OCI-LY3 (cell line): ENCODE measurements around the gene GJC2.
"Not testable (repeated sequence)": the region's sequence is repeated elsewhere in the genome, so short reads cannot be mapped to it uniquely, and the experiment has no call there.

Experiments used
- H2AFZ ChIP-seq: fragments of 200-600, 300-600 bp; shearing (Covaris generic); 2 replicates; pipeline ENCODE4 v1.6.0; 2014; ENCODE audit warnings: antibody characterized with exemption, low read depth, low read length
- H3K27ac ChIP-seq: fragments of 200-600, 300-600 bp; sonication (generic); 2 replicates; pipeline ENCODE4 v1.5.1; 2014; ENCODE audit warnings: mild to moderate bottlenecking, low read length, moderate library complexity, mixed read lengths
- H3K27me3 ChIP-seq: fragments of 200-600, 300-600 bp; sonication (generic); 2 replicates; pipeline ENCODE4 v1.6.1; 2014; ENCODE audit warnings: low read depth, low read length, mixed read lengths
- H3K36me3 ChIP-seq: fragments of 200-600, 300-600 bp; sonication (generic); replicated peaks from 2 replicates; pipeline ENCODE3; 2014; ENCODE audit warnings: low read depth, low read length, mixed read lengths
- H3K4me1 ChIP-seq: fragments of 300-600, 200-600 bp; sonication (generic); 2 replicates; pipeline ENCODE4 v1.6.1; 2014; ENCODE audit warnings: low read length, mixed read lengths
- H3K4me2 ChIP-seq: fragments of 200-600, 300-600 bp; sonication (generic); 2 replicates; pipeline ENCODE4 v1.6.1; 2014; ENCODE audit warnings: low read length, mixed read lengths
- H3K4me3 ChIP-seq: fragments of 300-600, 200-600 bp; sonication (generic); 2 replicates; pipeline ENCODE4 v1.5.1; 2014; ENCODE audit warnings: antibody characterized with exemption, mild to moderate bottlenecking, low read length, moderate library complexity
- H3K79me2 ChIP-seq: fragments of 300-600, 200-600 bp; shearing (Covaris generic); 2 replicates; pipeline ENCODE4 v1.6.1; 2014; ENCODE audit warnings: mild to moderate bottlenecking, low read length, mixed read lengths
- H3K9ac ChIP-seq: fragments of 300-600, 200-600 bp; shearing (Covaris generic); 2 replicates; pipeline ENCODE4 v1.6.0; 2014; ENCODE audit warnings: mild to moderate bottlenecking, low read length, moderate library complexity
- H3K9me3 ChIP-seq: fragments of 200-600, 300-600 bp; shearing (Covaris generic); 2 replicates; pipeline ENCODE4 v1.6.1; 2014; ENCODE audit warnings: low read length, mixed read lengths; ENCODE audit not compliant: insufficient read depth
- H4K20me1 ChIP-seq: fragments of 200-600, 300-600 bp; sonication (generic); 2 replicates; pipeline ENCODE4 v1.6.1; 2016; ENCODE audit warnings: low read length, mixed read lengths; ENCODE audit not compliant: insufficient read depth
- EZH2phosphoT487 ChIP-seq: fragments of 200-600 bp; shearing (Covaris generic); IDR thresholded peaks from 2 replicates; pipeline ENCODE4 v1.6.1; 2018; ENCODE audit warnings: antibody characterized with exemption, mixed run types, low read depth
- TF ChIP-seq, protein P1 (sequence below): fragments of 200-600, 300-600 bp; sonication (generic); IDR thresholded peaks from 2 replicates; pipeline ENCODE4 v1.5.1; 2014; ENCODE audit warnings: antibody characterized with exemption, low read length, low read depth

GJC2 gene

DNA sequence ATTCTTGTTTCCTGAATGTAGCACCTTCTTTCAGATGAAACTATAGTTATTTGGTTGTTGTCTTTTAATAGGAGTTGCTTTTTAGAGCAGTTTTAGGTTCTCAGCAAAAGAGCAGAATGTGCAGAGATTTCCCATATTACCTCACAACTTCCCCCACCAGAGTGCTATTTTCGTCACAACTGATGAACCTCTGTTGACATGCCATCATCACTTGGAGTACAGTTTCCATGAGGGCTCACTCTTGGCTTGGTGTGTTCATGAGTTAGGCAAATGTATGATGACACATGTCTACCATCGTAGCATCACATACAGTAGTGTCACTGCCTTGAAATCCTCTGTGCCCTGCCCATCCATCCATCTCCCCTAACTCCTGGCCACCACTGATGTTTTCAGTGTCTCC is 19.6 kb downstream of the GJC2 start:
- no peaks in the 10 kb centered on the region for H3K36me3 ChIP-seq
- peaks cover 9% of the 10 kb centered on the region for H3K79me2 ChIP-seq
- TF ChIP-seq EZH2phosphoT487, result no peak
- TF ChIP-seq, protein P1, sequence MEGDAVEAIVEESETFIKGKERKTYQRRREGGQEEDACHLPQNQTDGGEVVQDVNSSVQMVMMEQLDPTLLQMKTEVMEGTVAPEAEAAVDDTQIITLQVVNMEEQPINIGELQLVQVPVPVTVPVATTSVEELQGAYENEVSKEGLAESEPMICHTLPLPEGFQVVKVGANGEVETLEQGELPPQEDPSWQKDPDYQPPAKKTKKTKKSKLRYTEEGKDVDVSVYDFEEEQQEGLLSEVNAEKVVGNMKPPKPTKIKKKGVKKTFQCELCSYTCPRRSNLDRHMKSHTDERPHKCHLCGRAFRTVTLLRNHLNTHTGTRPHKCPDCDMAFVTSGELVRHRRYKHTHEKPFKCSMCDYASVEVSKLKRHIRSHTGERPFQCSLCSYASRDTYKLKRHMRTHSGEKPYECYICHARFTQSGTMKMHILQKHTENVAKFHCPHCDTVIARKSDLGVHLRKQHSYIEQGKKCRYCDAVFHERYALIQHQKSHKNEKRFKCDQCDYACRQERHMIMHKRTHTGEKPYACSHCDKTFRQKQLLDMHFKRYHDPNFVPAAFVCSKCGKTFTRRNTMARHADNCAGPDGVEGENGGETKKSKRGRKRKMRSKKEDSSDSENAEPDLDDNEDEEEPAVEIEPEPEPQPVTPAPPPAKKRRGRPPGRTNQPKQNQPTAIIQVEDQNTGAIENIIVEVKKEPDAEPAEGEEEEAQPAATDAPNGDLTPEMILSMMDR, result no peak
- H3K27me3 ChIP-seq, result no peaks in the 10 kb centered on the region
- peaks cover 5% of the 10 kb centered on the region for H4K20me1 ChIP-seq
- H3K4me2 ChIP-seq, result no peak overlapping the region
- H3K27ac ChIP-seq, result no peak overlapping the region
- no peak overlapping the region for H3K9ac ChIP-seq
- peaks cover 10% of the 10 kb centered on the region for H3K4me1 ChIP-seq
- no peaks in the 10 kb centered on the region for H3K9me3 ChIP-seq
- no peak overlapping the region for H2AFZ ChIP-seq
- no peak overlapping the region for H3K4me3 ChIP-seq

- TF ChIP-seq, protein P1, result no peak
- TF ChIP-seq EZH2phosphoT487, result no peak
- Histone ChIP-seq H4K20me1 (peaks cover 5% of the 10 kb centered on the region), H3K27ac (no peak overlapping the region), H3K4me2 (no peak overlapping the region), H3K4me3 (no peak overlapping the region), H3K9me3 (no peaks in the 10 kb centered on the region), H3K27me3 (no peaks in the 10 kb centered on the region), H3K4me1 (peaks cover 6% of the 10 kb centered on the region), H3K9ac (no peak overlapping the region), H3K79me2 (peaks cover 9% of the 10 kb centered on the region), H2AFZ (no peak overlapping the region), H3K36me3 (no peaks in the 10 kb centered on the region)
Observed at GRCh38 chr1:228170666-228171065, 20.9 kb downstream of the GJC2 start.

DNA sequence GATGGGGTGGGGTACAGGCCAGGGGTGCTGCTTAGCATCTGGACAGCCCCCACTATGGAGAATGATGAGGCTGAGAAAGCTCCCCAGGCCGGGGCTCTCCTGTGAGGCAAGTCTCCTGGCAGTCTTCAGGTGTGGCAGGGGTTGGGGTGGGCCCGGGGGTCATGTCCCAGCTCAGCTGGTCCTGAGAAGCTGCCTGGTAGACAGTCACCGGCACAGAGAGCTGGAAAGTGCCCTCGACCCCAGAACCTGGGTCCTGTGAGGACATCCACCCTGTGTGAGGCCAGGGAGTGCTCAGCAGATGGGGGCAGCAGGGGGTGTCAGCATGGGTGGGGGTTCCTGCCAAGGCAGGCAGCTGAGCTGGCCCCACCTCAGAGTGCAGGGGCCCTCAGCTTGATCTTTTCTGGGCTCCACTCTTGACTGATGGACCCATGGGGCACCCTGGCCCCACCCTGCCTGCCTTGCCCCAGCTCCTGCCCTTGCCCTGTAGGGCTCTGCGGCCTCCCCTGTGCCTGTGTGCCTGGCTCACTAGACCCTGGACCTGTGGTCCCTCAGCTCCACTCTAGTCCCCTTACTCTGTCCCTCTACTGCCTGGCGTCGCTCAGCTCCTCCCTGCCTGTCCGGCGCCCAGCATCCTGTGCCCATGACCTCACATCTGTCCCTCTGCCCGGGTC is 21.6 kb downstream of the GJC2 start:
- H3K9ac ChIP-seq, result no peak overlapping the region
- peaks cover 5% of the 10 kb centered on the region for H4K20me1 ChIP-seq
- no peaks in the 10 kb centered on the region for H3K9me3 ChIP-seq
- H3K27me3 ChIP-seq, result no peaks in the 10 kb centered on the region
- TF ChIP-seq, protein P1, result no peak
- no peak for TF ChIP-seq EZH2phosphoT487
- peaks cover 7% of the 10 kb centered on the region for H3K79me2 ChIP-seq
- H3K36me3 ChIP-seq, result no peaks in the 10 kb centered on the region
- peaks cover 6% of the 10 kb centered on the region for H3K4me1 ChIP-seq
- no peak overlapping the region for H3K27ac ChIP-seq
- no peak overlapping the region for H3K4me2 ChIP-seq
- no peak overlapping the region for H2AFZ ChIP-seq
- H3K4me3 ChIP-seq, result no peak overlapping the region

DNA sequence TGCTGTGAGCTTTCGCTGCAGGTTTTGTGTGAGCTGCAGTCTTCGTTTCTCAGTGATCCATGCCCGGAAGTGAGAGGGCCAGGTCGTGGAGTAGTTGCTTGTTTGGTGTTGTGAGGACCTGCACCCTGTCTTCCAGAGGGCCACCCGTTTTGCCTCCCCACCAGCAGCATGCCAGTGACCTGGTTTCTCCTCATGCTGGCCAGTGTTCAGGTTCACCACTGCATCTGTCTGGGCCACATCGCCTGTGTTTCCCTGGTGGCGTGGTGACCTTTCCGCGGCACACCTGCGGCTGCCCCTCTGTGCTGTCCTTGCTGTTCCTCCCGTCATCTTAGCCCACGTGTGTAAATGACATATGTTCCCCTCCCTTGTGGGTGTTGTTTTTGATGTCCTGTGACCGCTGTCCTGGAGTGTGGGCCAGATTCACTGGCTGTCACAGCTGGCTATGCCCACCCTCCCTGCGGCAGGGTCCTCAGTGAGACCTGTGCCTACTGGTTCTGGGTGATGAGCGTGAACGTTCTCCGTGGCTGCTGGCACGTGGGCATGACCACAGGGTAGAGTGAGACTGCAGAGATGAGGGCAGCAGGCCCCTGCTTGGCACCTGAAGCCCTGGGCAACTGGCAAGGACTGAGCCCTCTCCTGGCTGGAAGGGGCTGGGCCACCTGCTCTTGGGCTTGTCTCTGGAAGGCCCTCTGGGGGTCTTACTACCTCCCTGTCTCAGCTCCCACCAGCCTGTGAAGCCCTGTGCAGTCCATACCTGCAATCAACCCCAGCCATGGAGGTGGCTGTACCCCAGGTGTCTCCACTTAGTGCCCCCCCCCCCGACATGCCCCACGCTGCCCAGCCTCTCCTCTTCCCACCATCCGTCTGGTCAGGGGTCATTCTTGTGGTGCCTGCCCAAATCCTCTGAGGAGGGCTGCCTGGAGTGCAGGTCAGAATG is 23.1 kb downstream of the GJC2 start:
- no peak overlapping the region for H3K9ac ChIP-seq
- no peaks in the 10 kb centered on the region for H3K9me3 ChIP-seq
- no peak overlapping the region for H2AFZ ChIP-seq
- H3K4me2 ChIP-seq, result no peak overlapping the region
- H3K27ac ChIP-seq, result no peak overlapping the region
- no peaks in the 10 kb centered on the region for H3K27me3 ChIP-seq
- no peaks in the 10 kb centered on the region for H3K4me1 ChIP-seq
- no peaks in the 10 kb centered on the region for H3K36me3 ChIP-seq
- H3K4me3 ChIP-seq, result no peak overlapping the region
- H4K20me1 ChIP-seq, result peaks cover 5% of the 10 kb centered on the region
- TF ChIP-seq, protein P1, result no peak
- TF ChIP-seq EZH2phosphoT487, result no peak
- no peaks in the 10 kb centered on the region for H3K79me2 ChIP-seq

- not testable (repeated sequence) for H3K27me3 ChIP-seq, H3K9ac ChIP-seq, H3K4me2 ChIP-seq, H2AFZ ChIP-seq, H3K27ac ChIP-seq, H4K20me1 ChIP-seq, H3K9me3 ChIP-seq, H3K79me2 ChIP-seq, H3K4me3 ChIP-seq, H3K4me1 ChIP-seq, H3K36me3 ChIP-seq
Observed at GRCh38 chr1:228173528-228174481, 24.1 kb downstream of the GJC2 start.
